ENCODE measurements around the gene CHCHD5.
"Not testable (repeated sequence)": the region's sequence is repeated elsewhere in the genome, so short reads cannot be mapped to it uniquely, and the experiment has no call there.

DNA sequence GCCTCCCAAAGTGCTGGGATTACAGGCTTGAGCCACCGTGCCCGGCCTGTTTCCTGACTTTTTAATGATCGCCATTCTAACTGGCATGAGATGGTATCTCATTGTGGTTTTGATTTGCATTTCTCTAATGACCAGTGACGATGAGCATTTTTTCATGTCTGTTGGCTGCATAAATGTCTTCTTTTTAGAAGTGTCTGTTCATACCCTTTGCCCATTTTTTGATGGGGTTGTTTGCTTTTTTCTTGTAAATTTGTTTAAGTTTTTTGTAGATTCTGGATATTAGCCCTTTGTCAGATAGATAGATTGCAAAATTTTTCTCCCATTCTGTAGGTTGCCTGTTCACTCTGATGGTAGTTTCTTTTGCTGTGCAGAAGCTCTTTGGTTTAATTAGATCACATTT is 24.9 kb downstream of the CHCHD5 start:
- not testable (repeated sequence) for TF ChIP-seq POLR2A, EP300 (IDR thresholded peaks at IDR 0.05)
- TF ChIP-seq, protein P1, sequence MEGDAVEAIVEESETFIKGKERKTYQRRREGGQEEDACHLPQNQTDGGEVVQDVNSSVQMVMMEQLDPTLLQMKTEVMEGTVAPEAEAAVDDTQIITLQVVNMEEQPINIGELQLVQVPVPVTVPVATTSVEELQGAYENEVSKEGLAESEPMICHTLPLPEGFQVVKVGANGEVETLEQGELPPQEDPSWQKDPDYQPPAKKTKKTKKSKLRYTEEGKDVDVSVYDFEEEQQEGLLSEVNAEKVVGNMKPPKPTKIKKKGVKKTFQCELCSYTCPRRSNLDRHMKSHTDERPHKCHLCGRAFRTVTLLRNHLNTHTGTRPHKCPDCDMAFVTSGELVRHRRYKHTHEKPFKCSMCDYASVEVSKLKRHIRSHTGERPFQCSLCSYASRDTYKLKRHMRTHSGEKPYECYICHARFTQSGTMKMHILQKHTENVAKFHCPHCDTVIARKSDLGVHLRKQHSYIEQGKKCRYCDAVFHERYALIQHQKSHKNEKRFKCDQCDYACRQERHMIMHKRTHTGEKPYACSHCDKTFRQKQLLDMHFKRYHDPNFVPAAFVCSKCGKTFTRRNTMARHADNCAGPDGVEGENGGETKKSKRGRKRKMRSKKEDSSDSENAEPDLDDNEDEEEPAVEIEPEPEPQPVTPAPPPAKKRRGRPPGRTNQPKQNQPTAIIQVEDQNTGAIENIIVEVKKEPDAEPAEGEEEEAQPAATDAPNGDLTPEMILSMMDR (IDR thresholded peaks at IDR 0.05) = not testable (repeated sequence)
